Lower leg skin (tissue), 3 donors: ENCODE measurements around the gene CLN5.

ENCODE experiments used
- POLR2A ChIP-seq, 2 donors: fragments of 450-650 bp; IDR thresholded peaks; one replicate each; pipeline ENCODE4 v1.6.1; 2016 to 2017; ENCODE audit warnings: antibody characterized with exemption in 2 of 2, mild to moderate bottlenecking in 1 of 2, moderate library complexity in 1 of 2
- TF ChIP-seq, protein P1 (sequence below), 3 donors: fragments of 450-650 bp; IDR thresholded peaks; one replicate each; pipeline ENCODE4 v1.5.1; 2016; ENCODE audit warnings: antibody characterized with exemption in 3 of 3, mild to moderate bottlenecking in 3 of 3, moderate library complexity in 2 of 3

DNA sequence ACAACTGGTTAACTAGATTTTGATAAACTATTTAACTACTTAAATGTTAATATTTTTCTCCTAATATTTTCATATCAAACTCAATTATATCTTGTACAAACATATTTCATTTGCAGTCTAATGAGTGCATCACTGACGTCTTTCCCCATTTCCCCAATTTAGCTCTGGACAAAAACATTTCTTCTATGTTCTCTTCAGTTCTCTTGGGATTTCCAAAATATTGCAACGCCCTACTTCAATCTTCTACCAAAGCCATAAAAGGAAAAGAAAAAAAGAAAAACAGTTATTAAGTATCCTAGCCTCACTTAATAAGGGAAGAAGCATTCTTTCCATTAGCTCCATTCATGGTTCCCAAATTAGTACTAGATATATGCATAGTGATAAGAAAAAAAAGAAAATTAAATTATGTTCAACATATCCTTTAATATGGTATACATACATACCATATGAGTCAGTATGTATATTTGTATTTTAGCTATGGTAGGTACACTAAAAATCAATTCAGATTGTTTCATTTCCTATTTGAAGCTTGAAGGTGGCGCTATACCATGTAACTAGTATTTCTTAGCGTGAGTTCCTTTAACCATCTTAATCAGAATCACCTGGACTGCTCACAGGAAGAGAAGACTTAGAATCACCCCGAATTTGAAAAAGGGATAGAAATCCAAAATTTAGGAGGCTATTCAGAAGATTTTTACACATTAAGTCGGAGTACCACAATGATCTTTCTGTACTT, 25.2 kb downstream of the CLN5 start:
- TF ChIP-seq, protein P1, sequence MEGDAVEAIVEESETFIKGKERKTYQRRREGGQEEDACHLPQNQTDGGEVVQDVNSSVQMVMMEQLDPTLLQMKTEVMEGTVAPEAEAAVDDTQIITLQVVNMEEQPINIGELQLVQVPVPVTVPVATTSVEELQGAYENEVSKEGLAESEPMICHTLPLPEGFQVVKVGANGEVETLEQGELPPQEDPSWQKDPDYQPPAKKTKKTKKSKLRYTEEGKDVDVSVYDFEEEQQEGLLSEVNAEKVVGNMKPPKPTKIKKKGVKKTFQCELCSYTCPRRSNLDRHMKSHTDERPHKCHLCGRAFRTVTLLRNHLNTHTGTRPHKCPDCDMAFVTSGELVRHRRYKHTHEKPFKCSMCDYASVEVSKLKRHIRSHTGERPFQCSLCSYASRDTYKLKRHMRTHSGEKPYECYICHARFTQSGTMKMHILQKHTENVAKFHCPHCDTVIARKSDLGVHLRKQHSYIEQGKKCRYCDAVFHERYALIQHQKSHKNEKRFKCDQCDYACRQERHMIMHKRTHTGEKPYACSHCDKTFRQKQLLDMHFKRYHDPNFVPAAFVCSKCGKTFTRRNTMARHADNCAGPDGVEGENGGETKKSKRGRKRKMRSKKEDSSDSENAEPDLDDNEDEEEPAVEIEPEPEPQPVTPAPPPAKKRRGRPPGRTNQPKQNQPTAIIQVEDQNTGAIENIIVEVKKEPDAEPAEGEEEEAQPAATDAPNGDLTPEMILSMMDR (IDR thresholded peaks at IDR 0.05) = no peak
- TF ChIP-seq POLR2A (IDR thresholded peaks at IDR 0.05) = no peak
